VCaP (cell line): ENCODE measurements around the gene OR2T11.

Source experiments
- H3K27ac ChIP-seq: fragments of 450-650 bp; 2 replicates; pipeline ENCODE4 v1.5.1; 2017
- TF ChIP-seq, protein P1 (sequence below): fragments of 450-650 bp; conservative IDR thresholded peaks from 2 replicates; pipeline ENCODE4 v1.5.1; 2017; ENCODE audit warnings: mild to moderate bottlenecking, moderate library complexity

Gene OR2T11

DNA sequence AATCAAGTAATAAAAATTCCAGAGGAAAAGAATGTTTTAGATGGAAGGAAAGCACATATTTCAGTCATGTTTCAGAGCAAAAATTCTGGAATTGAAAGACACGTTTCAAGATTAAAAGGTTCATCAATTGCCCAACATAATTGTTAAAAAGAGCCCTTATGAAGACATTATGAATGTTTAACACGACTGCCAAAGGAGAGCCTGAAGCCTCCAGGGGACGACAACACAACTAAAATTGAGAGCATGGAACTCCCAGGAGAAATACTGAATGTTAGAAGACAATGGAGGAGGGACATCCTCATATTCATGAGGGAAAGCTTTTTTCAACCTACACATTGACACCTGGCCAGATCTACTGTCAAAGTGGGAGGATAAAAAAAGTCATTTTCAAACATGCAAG, 16.0 kb downstream of the OR2T11 start:
- no peak overlapping the region for H3K27ac ChIP-seq
- TF ChIP-seq, protein P1, sequence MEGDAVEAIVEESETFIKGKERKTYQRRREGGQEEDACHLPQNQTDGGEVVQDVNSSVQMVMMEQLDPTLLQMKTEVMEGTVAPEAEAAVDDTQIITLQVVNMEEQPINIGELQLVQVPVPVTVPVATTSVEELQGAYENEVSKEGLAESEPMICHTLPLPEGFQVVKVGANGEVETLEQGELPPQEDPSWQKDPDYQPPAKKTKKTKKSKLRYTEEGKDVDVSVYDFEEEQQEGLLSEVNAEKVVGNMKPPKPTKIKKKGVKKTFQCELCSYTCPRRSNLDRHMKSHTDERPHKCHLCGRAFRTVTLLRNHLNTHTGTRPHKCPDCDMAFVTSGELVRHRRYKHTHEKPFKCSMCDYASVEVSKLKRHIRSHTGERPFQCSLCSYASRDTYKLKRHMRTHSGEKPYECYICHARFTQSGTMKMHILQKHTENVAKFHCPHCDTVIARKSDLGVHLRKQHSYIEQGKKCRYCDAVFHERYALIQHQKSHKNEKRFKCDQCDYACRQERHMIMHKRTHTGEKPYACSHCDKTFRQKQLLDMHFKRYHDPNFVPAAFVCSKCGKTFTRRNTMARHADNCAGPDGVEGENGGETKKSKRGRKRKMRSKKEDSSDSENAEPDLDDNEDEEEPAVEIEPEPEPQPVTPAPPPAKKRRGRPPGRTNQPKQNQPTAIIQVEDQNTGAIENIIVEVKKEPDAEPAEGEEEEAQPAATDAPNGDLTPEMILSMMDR: peak; percentile 83

DNA sequence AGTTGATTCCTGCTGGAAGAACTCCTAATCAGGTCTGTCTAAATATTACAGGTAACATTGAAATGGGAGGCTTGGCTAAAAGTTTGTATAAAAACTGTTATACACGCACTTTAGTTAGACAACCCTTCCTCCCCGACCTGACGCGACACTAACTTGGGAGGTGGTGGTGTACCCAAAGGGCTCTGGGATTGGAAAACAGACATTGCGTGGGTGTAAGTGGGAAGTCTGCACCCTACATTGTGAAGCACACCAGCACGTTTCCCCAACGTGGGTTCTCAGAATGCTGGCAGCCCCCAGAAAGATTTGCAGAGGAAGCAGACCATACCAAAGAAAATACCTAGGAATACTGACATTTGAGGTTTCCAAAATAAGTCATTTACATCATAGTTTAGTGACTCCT, 16.8 kb downstream of the OR2T11 start:
- TF ChIP-seq, protein P1: no peak
- H3K27ac ChIP-seq: no peak overlapping the region

DNA sequence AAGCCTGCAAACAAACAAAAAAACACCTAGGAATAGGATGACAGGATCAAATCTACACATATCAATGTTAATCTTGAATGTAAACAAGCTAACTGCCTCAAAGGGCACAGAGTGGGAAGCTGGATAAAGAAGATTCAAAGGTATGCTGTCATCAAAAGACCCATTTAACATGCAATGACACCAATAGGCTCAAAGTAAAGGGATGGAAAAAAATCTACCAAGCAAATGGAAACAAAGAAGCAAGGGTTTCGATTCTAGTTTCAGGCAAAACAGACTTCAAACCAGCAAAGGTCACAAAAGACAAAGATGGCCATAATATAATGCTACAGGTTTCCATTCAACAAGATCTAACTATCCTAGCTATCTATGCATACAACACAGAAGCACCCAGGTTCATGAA, 21.1 kb downstream of the OR2T11 start:
- TF ChIP-seq, protein P1: no peak
- no peak overlapping the region for H3K27ac ChIP-seq

DNA sequence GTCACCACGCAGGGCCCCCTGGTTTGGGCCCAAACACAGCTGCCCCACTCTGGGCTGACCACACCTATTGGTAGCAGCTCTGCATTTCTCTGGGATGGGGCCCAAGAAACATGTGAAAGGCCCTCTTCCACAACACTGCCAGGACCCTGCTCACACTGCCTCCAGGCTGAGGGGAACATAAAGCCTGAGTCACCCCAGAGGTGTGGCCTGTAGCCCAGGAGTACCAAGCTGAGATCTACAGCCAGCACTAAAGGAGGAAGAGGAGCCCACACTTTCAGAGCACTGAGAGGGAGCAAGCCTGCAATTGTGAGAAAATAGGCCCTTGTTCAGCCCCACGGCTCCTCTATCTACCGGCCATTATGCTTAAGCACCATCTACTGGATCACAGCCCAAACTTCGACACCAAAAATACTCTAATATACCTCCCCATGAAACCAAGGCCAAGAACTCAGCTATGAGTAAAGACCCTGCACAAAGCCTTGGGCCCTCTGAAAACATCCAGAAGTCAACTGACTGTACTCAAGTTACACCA, 22.9 kb downstream of the OR2T11 start:
- H3K27ac ChIP-seq: no peak overlapping the region
- TF ChIP-seq, protein P1: no peak

DNA sequence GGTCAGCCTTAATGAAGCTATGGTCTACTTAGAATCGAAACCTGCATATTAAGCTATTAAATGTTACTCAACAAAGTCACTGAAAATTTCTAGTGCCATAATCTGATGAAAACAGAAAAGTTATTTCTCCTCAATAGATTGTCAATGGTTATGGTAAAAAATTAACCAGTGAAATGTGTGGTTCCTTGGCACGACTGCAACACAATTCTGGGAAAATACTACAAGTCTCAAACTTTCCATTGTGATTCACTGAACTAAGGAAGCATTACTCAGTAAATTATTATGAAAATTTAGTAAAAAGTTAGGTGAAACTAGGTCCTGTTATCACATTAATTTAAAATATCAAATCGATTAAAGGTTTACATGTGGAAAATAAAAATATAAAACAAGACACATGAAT, 24.6 kb downstream of the OR2T11 start:
- TF ChIP-seq, protein P1: no peak
- no peak overlapping the region for H3K27ac ChIP-seq

DNA sequence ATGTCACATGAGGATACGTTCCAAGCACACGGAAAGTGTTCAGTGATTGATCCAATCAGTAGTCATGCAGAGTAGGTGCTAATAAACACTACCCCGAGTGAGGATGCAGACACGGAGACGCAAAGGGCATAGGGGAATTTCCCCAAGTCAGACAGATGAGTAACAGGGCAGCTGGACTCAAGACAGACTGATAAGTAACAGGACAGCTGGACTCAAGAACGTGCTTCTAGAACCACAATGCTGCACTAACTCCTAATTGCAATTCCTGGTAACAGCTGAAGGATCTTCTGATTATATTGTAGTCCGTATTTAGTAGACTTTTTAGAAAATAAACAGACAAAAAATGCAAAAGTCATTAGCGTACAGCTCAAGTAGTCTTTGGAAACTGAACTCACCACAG, 35.5 kb downstream of the OR2T11 start:
- TF ChIP-seq, protein P1: no peak
- H3K27ac ChIP-seq: no peak overlapping the region

DNA sequence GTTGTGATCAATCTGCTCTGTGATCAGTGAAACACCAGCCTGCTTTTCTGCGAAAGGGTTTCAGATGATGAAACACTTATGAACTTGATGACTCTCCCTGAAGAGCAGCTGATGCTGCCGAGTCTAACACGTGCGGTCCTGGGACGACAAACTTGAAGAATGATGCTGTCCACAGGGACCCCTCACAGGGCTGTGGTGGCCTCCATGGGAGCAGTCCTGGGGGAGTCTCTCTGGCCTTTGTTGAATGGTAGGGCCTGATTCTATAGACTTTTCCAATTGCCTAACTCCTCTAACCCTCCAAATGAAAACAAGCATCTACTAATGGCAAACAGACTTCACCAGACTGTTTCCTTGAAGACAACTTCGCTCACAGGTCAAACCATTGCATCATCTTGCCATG, 37.3 kb downstream of the OR2T11 start, which contains the start of gene OR2T10:
OR2T10 (minus strand) TSS at position 112 of the 400 bp plus-strand sequence. CDS start 3,932 bp downstream, outside the sequence.
- TF ChIP-seq, protein P1: no peak
- H3K27ac ChIP-seq: no peak within 1 kb of the TSS
